Stimulated activated CD8-positive, alpha-beta memory T cell treated with anti-CD3 and anti-CD28 coated beads, Interleukin-12 subunit alpha, Interleukin-12 subunit beta, amount 100 ng/mL, for 1 hour (primary cell): ENCODE data around the gene CLPTM1.
"Not testable (repeated sequence)": the region's sequence is repeated elsewhere in the genome, so short reads cannot be mapped to it uniquely, and the experiment has no call there.

Experiments
- DNase-seq: peaks from one replicate; pipeline ENCODE4 v3.0.0-alpha.2; 2020; ENCODE audit warnings: low read depth

The CLPTM1 gene

GRCh38 chr19:44942067-44942571 lies 13.1 kb upstream of the CLPTM1 start, which contains the start of gene APOC4:
APOC4 (plus strand) TSS chr19:44942237; CDS start chr19:44942278, 41 bp downstream.
- DNase-seq: no peak

- DNase-seq: no peak
These were observed 11.4 kb upstream of the CLPTM1 start for GRCh38 chr19:44943801-44944249.

DNA sequence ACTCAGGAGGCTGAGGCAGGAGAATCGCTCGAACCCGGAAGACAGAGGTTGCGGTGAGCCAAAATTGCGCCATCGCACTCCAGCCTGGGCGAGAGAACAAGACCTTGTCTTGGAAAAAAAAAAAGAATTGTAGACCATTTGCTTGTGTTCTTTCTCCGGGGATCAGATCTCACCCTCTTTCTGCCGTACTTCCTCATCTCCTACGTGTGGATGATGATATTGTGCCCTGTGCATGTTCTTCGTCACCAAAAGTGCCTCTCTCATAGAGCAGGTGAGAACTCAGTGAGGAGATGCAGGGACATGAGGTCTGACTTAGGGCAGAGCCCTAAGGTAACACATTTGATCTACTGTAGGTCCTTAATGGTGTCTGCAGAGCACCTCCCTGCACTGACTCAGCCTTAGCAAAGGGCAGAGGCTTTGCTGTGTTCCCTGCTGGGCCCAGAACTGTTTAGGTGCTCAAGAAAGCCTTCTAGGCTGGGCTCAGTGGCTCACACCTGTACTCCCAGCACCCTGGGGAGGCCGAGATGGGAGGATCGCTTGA lies 8.1 kb upstream of the CLPTM1 start:
- no peak for DNase-seq

GRCh38 chr19:44948237-44948636 lies 6.9 kb upstream of the CLPTM1 start:
- DNase-seq: no peak

DNA sequence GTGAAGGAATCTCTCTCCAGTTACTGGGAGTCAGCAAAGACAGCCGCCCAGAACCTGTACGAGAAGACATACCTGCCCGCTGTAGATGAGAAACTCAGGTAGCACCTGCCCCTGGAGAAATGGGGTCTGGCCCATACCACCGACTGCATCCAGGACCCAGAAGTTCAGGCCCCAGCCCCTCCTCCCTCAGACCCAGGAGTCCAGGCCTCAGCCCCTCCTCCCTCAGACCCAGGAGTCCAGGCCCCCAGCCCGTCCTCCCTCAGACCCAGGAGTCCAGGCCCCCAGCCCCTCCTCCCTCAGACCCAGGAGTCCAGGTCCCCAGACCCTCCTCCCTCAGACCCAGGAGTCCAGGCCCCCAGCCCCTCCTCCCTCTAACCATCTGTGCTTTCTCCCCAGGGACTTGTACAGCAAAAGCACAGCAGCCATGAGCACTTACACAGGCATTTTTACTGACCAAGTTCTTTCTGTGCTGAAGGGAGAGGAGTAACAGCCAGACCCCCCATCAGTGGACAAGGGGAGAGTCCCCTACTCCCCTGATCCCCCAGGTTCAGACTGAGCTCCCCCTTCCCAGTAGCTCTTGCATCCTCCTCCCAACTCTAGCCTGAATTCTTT lies 6.3 kb upstream of the CLPTM1 start:
- DNase-seq: no peak

DNA sequence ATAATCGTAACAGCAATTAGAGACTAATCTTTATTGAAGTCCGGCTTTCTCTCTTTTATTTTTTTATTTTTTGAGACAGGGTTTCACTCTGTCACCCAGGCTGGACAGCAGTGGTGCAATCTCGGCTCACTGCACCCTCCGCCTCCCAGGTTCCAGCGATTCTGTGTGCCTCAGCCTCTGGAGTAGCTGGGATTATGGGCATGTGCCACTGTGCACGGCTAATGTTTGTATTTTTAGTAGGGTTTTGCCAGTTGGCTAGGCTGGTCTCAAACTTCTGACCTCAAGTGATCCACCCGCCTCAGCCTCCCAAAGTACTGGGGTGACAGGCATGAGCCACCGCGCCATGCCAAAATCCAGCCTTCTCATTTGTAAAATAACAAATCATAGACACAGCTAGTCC lies 5.6 kb upstream of the CLPTM1 start:
- no peak for DNase-seq

DNA sequence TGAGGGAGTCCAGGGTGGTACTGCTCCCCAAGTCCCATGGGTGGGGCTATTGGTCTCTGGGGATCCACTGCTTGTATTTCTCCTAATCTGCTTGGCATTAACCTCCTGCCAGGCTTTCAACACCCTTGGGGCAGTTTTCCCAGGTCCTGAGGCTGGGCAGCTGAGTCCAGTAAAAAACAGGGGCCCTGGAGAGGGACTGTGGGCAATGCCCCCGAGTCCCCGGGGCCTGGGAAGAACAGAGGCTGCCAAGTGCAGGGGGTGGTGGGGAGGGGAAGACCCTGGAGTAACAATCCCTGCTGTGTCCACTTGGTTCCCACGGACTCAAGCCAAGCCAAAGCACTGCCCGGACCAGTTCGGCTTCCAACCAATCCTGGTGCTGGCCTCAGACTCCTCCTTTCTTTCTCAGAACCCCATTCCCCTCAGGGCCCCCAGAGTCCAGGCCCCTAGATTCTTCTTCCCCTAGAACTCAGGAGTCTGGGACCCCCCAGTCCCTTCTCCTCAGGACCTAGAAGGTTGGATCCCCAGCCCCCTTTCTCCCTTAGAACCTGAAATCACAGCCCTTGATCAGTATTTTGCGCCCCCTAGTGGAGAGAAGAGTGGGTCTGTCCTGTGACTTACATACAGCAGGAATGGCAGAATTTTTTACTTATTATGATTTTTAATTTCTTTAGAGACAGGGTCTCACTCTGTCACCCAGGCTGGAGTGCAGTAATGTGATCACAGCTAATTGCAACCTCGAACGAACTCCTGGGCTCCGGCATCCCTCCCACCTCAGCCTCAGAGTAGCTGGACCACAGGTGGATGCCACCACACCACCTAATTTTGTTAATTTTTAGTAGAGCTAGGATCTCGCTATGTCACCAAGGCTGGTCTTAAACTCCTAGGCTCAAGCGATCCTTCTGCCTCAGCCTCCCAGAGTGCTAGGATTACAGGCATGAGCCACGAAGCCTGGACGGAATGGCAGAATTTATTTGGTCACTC lies 3.7 kb upstream of the CLPTM1 start:
- peak; percentile 46 for DNase-seq

- DNase-seq: no peak
These were observed 917 bp upstream of the CLPTM1 start for GRCh38 chr19:44954278-44954648.

DNA sequence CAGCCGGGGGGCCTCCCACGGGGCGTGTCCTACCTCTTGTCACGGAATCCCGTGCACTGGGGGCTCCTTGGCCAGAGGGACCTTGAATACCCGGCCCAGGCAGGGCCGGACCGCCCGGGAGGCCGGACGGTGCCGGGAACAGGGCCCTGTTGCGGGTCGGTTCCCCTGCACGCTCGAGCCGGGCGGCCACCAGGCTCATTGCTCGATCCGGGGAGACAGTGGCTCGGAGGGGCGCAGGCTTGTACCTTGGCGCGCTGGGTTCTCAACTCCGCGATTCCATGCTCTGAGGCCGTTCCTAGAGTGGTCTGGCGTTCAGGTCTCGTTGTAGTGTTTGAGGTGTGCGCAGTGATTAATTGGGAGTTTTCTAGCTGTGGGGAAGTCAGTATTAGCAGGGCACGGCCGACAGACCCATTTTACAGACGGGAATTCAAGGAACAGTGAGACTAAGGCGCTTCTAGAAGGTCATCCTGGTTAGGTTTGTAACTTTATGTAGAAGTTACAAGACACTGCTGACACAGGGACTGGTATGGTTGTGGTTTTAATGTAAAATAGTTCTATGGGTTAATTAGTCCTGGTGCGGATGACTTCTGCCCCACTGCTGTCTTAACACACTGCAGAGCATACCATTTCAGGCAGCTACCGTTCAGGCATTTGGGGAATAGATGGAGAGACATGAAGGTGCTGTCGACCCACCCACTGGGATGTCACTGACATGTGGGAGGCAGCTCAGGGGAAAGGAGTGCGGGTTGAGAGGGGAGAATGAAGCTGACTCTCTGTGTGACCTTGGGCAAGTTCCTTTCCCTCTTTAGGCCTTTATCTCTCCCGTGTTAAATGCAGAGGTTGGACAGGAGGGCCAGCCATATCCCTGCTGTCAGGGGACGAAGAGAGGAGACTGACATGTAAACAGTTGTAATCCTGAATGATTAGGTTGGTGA lies 592 bp downstream of the CLPTM1 start:
- DNase-seq: no peak

- DNase-seq: no peak
These were observed 2.3 kb downstream of the CLPTM1 start for GRCh38 chr19:44957526-44957925.

DNA sequence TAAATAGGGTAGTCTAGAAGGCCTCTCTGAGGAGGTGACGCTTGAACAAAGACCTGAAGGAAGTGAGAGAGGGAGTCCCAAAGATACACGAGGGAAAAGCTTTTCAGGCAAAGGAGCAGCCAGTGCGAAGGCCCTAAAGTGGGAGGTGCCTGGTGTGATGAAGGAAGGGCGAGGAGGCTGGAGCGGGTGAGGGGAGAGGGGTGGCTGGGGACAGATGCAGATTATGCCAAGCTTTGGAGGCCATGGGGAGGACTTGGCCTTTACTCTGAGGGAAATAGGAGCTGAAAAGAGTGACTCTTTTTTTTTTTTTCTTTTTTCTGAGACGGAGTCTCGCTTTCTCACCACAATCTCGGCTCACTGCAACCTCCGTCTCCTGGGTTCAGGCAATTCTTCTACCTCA lies 2.9 kb downstream of the CLPTM1 start:
- no peak for DNase-seq

GRCh38 chr19:44959691-44960090 lies 4.5 kb downstream of the CLPTM1 start:
- no peak for DNase-seq

GRCh38 chr19:44960906-44961728 lies 5.9 kb downstream of the CLPTM1 start:
- no peak for DNase-seq

DNA sequence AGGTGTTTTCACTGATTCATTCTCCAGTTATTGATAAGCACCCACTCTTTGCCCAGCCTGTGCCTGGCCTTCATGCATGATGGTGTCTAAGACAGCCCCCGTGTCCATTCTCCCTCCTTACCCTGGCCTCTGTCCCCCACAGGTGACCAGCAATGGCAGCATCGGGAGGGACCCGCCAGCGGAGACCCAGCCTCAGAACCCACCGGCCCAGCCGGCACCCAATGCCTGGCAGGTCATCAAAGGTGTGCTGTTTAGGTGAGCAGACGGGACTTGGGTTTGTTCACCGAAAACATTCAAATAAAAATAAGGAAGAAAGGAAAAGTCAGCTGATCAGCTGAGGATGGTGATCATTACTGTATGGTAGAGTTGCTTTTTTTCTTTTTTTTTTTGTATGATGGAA lies 6.6 kb downstream of the CLPTM1 start:
- DNase-seq: no peak

GRCh38 chr19:44968118-44968517 lies 12.9 kb downstream of the CLPTM1 start:
- no peak for DNase-seq

GRCh38 chr19:44968670-44969069 lies 13.5 kb downstream of the CLPTM1 start:
- DNase-seq: no peak

DNA sequence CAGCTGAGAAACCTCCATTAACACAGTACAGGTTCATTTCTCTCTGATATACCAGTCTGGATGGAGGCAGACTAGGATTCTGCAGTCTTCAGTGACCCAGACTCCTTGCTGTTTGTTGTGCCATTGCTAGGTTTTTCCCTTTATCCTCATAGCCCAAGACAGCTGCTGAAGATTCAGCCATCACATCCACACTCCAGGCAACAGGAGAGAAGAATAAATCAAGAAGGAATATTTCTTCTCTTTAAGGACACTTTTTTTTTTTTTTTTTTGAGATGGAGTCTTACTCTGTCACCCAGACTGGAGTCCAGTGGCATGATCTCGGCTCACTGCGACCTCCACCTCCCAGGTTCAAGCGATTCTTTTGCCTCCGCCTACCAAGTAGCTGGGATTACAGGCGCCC lies 14.3 kb downstream of the CLPTM1 start:
- DNase-seq: no peak

DNA sequence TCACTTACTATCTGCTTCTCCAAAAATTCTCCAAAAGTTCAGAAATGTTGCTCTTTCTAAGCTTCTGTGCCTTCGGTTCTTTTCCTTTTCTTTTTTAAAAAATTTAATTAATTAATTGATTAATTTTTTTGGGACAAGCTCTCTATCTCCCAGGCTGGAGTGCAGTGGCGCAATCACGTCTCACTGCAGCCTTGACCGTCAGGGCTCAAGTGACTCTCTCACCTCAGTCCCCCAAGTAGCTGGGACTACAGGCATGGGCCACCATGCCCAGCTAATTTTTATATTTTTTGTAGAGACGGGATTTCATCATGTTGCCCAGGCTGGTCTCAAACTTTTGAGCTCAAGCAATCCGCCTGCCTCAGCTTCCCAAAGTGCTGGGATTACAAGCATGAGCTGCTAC lies 16.3 kb downstream of the CLPTM1 start:
- DNase-seq: not testable (repeated sequence)

- DNase-seq: no peak
These were observed 17.6 kb downstream of the CLPTM1 start for GRCh38 chr19:44972802-44973201.

GRCh38 chr19:44973982-44974735 lies 19.0 kb downstream of the CLPTM1 start:
- DNase-seq: no peak
